NCI-H146 (cell line): ENCODE results near the gene SNORC.

ENCODE experiments used
- DNase-seq: peaks from one replicate; lab custom pipeline; 2025; lab: John Stamatoyannopoulos, UW

Gene SNORC

GRCh38 chr2:232882505-232883115 is 12.5 kb downstream of the SNORC start:
- DNase-seq = no peak

DNA sequence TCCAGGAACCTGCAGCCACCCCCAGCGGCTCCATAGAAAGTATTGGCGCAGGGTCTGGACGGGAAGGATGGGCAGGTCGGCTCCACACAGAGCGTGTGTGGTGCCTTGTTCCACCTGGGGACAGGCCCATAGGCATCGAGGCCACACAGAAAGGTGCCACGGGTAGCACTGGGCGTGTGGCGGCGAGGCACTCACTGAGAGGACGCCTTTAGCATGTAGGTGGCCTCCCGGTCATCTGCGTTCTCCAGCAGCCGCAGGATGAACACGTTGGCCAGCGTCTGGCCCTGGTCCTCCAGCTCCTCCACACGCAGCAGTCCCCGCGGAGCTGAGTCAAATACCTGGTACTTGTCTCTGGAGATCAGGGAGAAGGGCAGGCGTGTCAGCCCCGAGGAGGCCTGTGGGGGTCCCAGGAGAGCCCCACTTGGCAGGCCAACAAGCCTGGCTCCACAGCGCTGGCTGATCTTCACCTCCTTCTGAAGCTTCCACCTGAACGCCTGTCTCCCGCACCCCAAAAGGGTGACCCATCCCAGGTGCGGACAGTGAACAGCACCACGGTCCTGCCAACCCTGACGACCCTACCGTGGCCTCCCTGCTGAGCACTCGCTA is 13.2 kb downstream of the SNORC start:
- no peak for DNase-seq

DNA sequence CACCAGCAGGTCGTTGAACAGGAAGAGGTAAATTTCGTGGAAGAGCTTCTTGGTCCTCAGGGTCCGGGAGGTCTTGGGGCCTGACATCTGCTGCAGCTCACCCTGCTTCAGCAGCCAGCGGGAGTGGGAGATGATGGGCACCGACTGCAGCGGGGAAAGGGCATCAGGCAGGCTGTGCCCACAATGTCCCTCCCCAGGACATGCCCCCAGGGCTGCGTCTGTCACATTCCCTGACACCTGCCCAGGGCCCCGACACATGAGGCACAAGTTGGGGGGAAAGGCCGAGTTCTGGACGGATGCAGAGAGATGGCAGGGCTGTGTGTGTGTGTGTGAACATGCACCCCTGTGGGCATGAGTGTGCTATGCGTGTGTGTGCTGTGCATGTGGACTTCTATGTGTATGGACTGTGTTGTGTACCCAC is 13.9 kb downstream of the SNORC start:
- no peak for DNase-seq

DNA sequence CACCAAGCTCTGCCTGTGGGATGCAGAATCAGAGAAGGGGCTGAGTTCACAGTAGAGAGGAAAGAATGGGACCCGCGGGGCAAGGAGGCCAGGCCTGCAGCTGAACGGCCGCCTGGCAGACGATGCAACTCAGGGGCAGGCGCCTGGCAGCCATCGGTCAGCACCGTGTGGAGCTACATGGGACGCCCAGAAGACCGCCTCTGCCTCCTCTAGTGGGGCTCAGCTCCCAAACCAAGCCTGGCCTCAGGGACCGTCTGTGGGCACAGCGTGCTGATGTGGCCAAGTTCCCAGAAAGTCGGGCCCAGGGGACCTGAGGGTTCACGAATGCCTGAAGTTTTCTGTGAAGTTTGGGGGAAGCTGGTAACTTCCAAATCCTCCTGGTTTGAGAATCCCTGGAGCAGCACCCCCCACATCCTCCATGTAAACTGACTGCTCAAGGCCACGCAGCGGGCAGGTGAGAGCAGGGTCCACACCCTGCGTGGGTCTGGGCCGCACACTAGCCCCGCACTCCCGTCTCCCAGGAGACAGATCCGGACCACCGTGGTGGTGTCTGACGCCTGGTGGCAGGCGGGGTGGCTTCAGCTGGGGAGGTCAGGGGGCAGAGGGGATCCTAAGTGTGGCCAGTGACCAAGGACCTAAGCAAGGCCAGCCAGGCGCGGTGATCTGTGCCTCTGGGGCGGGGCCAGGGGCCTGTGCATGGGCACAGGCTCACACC is 14.6 kb downstream of the SNORC start:
- DNase-seq = no peak

DNA sequence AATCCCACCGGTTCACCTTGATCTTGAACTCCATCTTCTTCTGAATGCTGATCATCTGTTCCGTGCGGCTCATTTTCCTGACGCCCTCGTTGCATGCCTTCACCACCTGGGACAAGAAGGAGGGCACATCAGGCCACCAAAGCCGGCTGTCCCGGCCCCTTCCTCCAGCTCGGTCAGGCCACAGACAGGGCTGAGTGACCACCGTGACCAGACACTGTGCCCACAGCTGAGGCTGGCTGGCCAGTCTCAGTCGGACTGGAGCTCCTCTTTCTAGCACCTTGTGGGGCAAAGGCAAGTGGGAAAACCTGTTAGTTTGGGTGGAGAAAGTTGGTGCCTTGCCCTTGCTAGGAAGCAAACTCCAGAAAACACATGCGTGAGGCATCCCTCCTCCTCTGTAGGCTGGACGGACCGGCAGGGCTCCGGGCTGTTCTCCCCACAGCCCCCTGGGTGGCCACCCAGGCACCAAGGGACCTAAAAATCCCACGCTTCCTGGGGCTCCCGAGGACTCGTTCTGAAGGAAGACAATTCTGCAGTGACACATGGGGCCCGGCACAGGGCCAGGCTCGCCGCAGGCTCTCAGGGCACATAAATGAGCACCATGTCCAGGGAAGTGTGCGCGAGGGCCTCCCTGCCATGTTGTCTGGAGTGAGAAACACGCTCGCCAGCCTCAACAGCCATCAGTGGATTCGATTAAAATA is 15.3 kb downstream of the SNORC start:
- no peak for DNase-seq

DNA sequence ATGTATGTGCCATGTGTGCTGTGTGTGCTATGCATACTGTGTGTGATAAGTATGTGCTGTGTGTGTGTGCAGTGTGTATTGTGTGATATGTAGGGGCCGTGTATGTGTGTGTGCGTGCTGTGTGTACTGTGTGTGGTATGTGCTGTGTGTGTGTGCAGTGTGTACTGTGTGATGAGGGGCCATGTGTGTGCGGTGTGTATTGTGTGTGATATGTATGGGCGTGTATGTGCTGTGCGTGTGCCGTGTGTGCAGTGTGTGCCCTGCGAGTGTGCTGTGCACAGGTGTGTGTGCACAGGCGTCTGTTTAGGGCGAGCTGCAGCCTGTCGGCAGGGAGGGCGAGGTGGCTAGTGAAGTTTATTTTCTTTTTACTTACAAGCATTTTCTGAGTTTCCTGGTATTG is 16.1 kb downstream of the SNORC start:
- DNase-seq = no peak

GRCh38 chr2:232886632-232887031 is 16.6 kb downstream of the SNORC start:
- DNase-seq = no peak

DNA sequence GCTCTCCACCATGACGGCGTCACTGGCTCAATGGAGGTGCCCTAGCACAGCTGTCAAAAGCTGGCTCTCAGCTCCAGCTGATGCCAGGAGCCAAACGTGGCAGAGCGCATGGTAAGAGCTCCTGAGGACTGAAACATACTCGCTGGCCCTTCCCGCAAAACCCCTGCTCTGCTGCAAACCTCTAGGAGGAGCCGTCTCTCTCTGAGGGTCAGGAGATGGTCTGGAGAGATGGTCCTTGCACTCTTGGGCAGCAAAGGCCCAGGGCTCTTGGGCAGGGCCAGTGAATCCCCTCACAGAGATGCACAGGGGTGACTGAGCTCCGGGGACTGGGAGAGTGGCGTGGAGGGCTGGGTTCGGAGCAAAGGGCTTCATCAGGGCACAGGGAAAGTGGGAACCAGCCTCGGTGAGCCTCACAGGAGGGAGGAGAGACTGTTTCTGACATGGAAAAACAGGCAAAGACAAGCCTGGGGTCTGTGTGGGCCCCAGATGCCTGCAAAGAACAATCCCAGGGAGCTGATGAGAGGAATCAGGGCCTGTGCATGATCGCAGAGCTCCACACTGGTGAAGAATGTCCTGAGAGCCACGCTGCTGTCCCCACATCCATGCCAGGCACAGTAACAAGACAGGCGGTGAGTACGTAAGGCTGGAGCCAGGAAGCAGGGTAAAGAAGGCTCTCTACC is 17.2 kb downstream of the SNORC start:
- no peak for DNase-seq

DNA sequence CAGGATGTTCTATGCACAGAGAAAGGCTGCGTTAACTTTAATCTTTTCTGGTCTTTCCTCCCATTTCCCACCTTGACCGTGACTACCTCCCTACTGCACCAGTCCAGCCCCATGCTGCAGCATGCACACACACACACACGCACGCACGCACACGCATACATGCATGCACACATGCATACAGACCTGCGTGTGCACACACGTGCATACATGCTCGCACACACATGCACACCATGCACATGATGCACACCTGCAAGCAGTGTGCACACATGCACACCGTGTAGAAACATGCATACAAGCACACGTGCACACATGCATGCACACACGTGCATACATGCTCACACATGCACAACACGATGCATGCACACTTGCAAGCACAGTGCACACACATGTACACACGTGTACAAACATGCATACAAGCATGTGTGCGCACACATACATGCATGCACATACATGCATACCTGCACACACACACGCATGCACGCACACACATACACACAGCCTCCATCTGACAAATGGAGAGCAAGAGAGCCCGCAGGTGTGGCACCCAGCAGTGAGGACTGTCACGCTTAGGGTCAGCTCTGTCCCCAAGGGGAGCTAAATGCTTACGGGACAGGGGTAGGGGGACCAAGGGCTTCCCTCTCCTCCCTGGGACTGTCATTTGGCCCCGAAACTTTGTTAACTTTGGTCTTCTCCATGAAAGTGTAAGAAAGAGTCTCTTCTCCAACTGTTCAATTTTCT is 18.2 kb downstream of the SNORC start:
- no peak for DNase-seq

- no peak for DNase-seq
Measured at GRCh38 chr2:232888839-232889529, 18.9 kb downstream of the SNORC start.

- DNase-seq = no peak
Measured at GRCh38 chr2:232889876-232890401, 19.9 kb downstream of the SNORC start.

DNA sequence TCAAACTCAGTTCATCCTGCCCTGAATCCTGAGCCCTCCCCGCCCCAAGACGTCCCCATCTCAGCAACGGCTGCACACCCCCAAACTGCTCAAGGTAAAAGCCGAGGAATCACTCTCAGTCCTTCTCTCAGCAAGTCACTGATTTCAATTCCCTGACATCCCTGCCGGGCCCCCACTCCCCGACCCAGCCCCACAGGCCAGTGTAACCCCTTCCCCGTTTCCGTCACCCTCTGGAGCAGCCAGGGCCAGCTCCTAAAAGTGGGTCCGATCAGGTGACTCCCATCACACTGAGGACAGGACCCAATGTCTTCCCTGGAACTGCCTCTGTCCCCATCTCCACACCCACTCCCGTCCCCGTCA is 20.5 kb downstream of the SNORC start:
- no peak for DNase-seq

DNA sequence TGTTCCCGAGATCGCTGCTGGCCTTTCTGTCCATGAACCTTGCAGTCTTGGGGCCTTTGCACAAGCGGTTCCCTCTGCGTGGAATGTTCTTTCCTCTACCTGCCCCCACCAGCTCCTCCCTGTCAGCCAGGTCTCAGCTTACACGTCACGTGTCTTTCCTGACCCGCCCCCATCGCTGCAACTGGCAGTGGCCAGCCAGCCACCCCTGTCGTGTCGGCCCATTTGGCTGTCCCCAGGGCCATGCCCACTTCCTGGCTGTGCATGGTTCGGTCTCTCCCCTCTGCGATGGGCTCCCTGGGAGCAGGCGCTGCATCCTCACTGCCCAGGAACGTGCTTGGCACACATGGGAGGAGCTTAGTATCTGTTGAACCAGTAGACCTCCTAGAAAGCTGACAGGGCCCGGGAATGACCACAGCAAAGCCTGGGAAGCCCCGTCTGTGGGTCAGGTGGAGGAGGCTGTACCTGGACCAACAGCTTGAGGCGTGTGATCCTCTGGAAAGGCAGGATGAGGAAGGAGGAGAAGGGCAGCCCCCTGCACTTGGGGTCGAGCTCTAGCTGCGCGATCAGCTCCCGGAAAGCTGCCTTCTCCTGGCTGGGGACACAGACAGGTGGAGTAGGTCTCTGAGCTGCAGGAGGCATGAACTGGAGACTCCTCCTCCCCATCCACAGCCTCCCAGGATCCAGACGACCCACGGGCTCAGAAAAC is 21.0 kb downstream of the SNORC start:
- peak; percentile 69 for DNase-seq

- DNase-seq = peak; percentile 6
Measured at GRCh38 chr2:232891621-232892071, 21.6 kb downstream of the SNORC start.

- DNase-seq = no peak
Measured at GRCh38 chr2:232892221-232892620, 22.2 kb downstream of the SNORC start.

- DNase-seq = no peak
Measured at GRCh38 chr2:232892843-232893242, 22.8 kb downstream of the SNORC start.

DNA sequence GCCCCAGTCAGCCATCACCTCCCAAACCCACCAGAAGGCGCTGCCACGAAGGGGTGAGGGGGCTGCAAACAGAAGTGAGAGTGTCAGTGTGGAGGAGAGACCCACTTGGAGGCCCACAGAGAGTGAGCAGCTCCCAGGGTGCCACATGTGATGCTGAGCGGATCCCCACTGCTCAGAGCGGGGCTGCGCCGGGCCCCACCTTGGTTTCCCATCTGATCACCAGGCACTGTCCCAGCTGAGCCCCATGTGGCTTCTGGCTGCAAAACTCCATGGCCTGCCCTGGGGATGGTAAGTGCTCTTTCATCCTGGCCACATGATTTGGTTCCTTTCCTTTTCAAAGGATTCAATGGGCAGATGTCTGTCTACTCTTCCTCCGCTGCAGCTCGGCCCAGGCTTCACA is 23.8 kb downstream of the SNORC start:
- no peak for DNase-seq

- no peak for DNase-seq
Measured at GRCh38 chr2:232894251-232894650, 24.2 kb downstream of the SNORC start.

DNA sequence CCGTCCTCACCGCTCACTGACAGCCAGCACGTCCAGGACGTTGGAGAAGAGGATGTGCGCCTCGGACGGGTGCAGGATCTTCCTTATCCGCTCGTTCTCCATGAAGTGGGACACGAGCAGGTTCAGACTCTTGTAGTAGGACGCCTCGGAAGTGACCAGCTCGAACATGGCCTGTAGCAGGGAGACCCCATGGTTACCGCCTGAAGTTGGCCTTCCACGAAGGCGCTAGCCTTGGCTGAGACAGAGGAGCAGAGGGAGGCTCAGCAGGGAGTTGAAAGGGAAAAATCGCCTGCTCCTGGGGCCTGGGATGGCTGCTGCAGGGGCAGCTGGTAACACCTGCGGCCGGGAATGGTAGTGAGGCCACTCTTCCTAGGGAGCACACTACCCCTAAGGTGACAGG is 24.7 kb downstream of the SNORC start:
- DNase-seq = no peak

DNA sequence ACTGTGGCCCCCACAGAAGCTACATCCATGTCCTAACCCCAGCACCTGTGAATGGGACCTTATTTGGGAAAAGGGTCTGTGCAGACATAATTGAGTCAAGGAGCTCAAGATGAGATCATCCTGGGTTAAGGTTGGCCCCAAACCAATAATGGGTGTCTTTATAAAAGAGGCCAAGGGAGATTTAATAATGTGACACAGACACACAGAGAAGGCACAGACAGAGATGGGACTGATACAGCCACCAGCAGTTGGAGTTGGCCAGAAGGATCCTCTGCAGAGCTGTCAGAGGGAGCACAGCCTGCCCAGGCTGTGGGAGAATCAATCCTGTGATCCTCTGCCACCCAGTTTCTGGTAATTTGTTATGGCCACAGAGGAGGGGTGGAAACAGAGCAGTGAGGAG is 26.0 kb downstream of the SNORC start:
- DNase-seq = no peak
